GM12878 (cell line): ENCODE data around the gene CACNG4. TPM values are rescaled to one million over a fixed set of nuclear protein-coding genes. Genes with fewer than 3 reads are reported as not detected.
A peak's percentile ranks its signal among the peaks of the same experiment; 100 is the strongest.

Experiments
- ATAC-seq: fragments of 200-7000 bp; cut with Tn5 transposase; 3 replicates; pipeline ENCODE4 v1.9.1; 2020; ENCODE audit warnings: mild to moderate bottlenecking, moderate library complexity
- BruUV-seq: library from RNA; stranded (reverse); fragments of 400-500 nt; replicated peaks from 2 replicates; lab custom pipeline; 2021; lab: Mats Ljungman, UMichigan
- CTCF ChIA-PET: fragments of 300-600 bp; sonication (Branson Sonifier 250); formaldehyde crosslinking; extraction: SDS; loops from one replicate; lab custom pipeline; 2021; ENCODE audit warnings: inconsistent platforms; lab: Yijun Ruan, JAX
- POLR2A ChIA-PET: fragments of 350-600 bp; formaldehyde crosslinking; extraction: SDS; loops from one replicate; lab custom pipeline; 2021; ENCODE audit warnings: inconsistent platforms; lab: Charles Lee
- RAD21 ChIA-PET: fragments of 300-600 bp; sonication (Branson Sonifier 250); formaldehyde crosslinking; loops from one replicate; lab custom pipeline; 2023; ENCODE audit warnings: antibody characterized with exemption; ENCODE audit not compliant: unreplicated experiment; lab: Charles Lee
- SMC1A ChIA-PET: fragments of 300-600 bp; sonication (Branson Sonifier 250); formaldehyde crosslinking; loops from one replicate; lab custom pipeline; 2023; ENCODE audit not compliant: unreplicated experiment, uncharacterized antibody; lab: Charles Lee
- DNase-seq: peaks from one replicate; pipeline ENCODE4 v3.0.0-alpha.2; 2011; ENCODE audit warnings: low read depth, low spot score
- FAIRE-seq: peaks from 3 replicates; lab custom pipeline; 2011; peaks lifted over from hg19 to GRCh38; lab: Jason Lieb, UNC
- H2AFZ ChIP-seq: 2 replicates; pipeline ENCODE4 v1.6.0; 2011; ENCODE audit warnings: low read depth, low read length, control low read depth; ENCODE audit not compliant: control insufficient read depth
- H3K27ac ChIP-seq: 2 replicates; pipeline ENCODE4 v1.5.1; 2011; ENCODE audit warnings: control low read depth; ENCODE audit not compliant: control insufficient read depth, insufficient read depth
- H3K27me3 ChIP-seq, 2 experiments: replicated peaks in 1 of 2; 2 replicates each; pipeline versions ENCODE4 v1.6.0 to v1.6.1; 2011; ENCODE audit warnings: low read length in 1 of 2; ENCODE audit not compliant: control insufficient read depth in 2 of 2, insufficient read depth in 2 of 2
- H3K36me3 ChIP-seq, 2 experiments: 2 replicates each; pipeline ENCODE4 v1.5.1; 2011; ENCODE audit warnings: low read length in 1 of 2; ENCODE audit not compliant: control insufficient read depth in 2 of 2, insufficient read depth in 2 of 2
- H3K4me1 ChIP-seq: 2 replicates; pipeline ENCODE4 v1.6.1; 2011; ENCODE audit warnings: mild to moderate bottlenecking, low read length, moderate library complexity, mixed read lengths; ENCODE audit not compliant: control insufficient read depth, insufficient read depth
- H3K4me2 ChIP-seq: 2 replicates; pipeline ENCODE4 v1.6.0; 2011; ENCODE audit warnings: control low read depth; ENCODE audit not compliant: control insufficient read depth, insufficient read depth
- H3K4me3 ChIP-seq: fragments of 200-600 bp; sonication (generic); 2 replicates; pipeline ENCODE4 v1.5.1; 2016
- H3K79me2 ChIP-seq: 2 replicates; pipeline ENCODE4 v1.6.0; 2011; ENCODE audit warnings: low read length; ENCODE audit not compliant: control insufficient read depth, insufficient read depth
- H3K9ac ChIP-seq: 2 replicates; pipeline ENCODE4 v1.8.0; 2011; ENCODE audit warnings: low read length, control low read depth, mixed read lengths; ENCODE audit not compliant: control insufficient read depth, insufficient read depth
- H3K9me3 ChIP-seq: replicated peaks from 3 replicates; pipeline ENCODE4 v1.5.1; 2011; ENCODE audit warnings: mild to moderate bottlenecking, low read length; ENCODE audit not compliant: control insufficient read depth, insufficient read depth
- H4K20me1 ChIP-seq: 2 replicates; pipeline ENCODE4 v1.6.0; 2011; ENCODE audit not compliant: control insufficient read depth, insufficient read depth
- CTCF ChIP-seq, 3 experiments: IDR thresholded peaks in 2 of 3; conservative IDR thresholded peaks in 1 of 3; 2 replicates each; pipeline ENCODE4 v1.5.1; 2011; ENCODE audit warnings: low read depth in 3 of 3, low read length in 3 of 3, mild to moderate bottlenecking in 3 of 3, control low read depth in 2 of 3, moderate library complexity in 2 of 3, inconsistent platforms in 1 of 3, mixed read lengths in 1 of 3; ENCODE audit not compliant: control insufficient read depth in 2 of 3, insufficient read depth in 1 of 3; ENCODE audit errors: extremely low read depth in 1 of 3
- ETV6 ChIP-seq, 2 experiments: fragments of 450-650 bp in 1 of 2; IDR thresholded peaks in 1 of 2; conservative IDR thresholded peaks in 1 of 2; 2 replicates each; pipeline ENCODE4 v1.6.1; 2014; ENCODE audit warnings: antibody characterized with exemption in 1 of 2, borderline replicate concordance in 1 of 2, low read depth in 1 of 2, mild to moderate bottlenecking in 1 of 2, moderate library complexity in 1 of 2
- SPI1 ChIP-seq: IDR thresholded peaks from 2 replicates; pipeline ENCODE4 v1.6.1; 2011; ENCODE audit warnings: low read depth, mild to moderate bottlenecking, low read length, moderate library complexity, borderline replicate concordance; ENCODE audit not compliant: insufficient read depth
- ZNF207 ChIP-seq: fragments of 450-650 bp; IDR thresholded peaks from 2 replicates; pipeline ENCODE4 v1.6.1; 2014; ENCODE audit warnings: antibody characterized with exemption, mild to moderate bottlenecking, borderline replicate concordance
- ZNF24 ChIP-seq: fragments of 450-650 bp; IDR thresholded peaks from 2 replicates; pipeline ENCODE4 v1.6.1; 2017; ENCODE audit warnings: antibody characterized with exemption, mild to moderate bottlenecking
- WGBS: methylation state at CpG from one replicate; pipeline ENCODE4 v1.1.6; 2016; ENCODE audit warnings: low lambda C conversion rate; ENCODE audit not compliant: insufficient replicate concordance, insufficient coverage; ENCODE audit errors: missing lambda C conversion rate; 5-methylcytosine and 5-hydroxymethylcytosine counted together
- in situ Hi-C: fragments of 300-500 bp; cut with MboI; formaldehyde crosslinking; loops from 9 replicates; pipeline ENCODE4 v1.14.3; 2018; ENCODE audit warnings: mixed read lengths
- intact Hi-C: fragments of 100-400 bp; cut with micrococcal nuclease; formaldehyde crosslinking; loops from one replicate; pipeline ENCODE4 v1.14.2; 2022; ENCODE audit not compliant: unreplicated experiment
- polyA plus RNA-seq, 11 experiments: library from polyadenylated mRNA; depleted of rRNA in 4 of 11; unstranded in 6 of 11; stranded (reverse) in 5 of 11; fragments of >200 nt; fragmentation: Nextera tagmentation in 4 of 11; fragmentation: Illumina TruSeq in 1 of 11; extraction: Ambion mirVana in 4 of 11; extraction: Trizol in 1 of 11; gene quantifications; 1 replicate in 1 of 11; 2 replicates in 10 of 11; pipeline versions ENCODE4 v1.2.1 to v1.2.3, GENCODE V29; 2011 to 2016; ENCODE audit warnings: inconsistent platforms in 2 of 11, missing spikeins in 2 of 11, low read depth in 1 of 11
- total RNA-seq, 4 experiments: library from RNA; depleted of rRNA in 3 of 4; stranded (reverse); fragments of >200 nt in 3 of 4; fragmentation: Illumina TruSeq in 1 of 4; extraction: Trizol in 1 of 4; gene quantifications; 2 replicates each; pipeline versions ENCODE4 v1.2.1 to v1.2.3, GENCODE V29; 2013 to 2021

CACNG4 gene
- total and polyA plus RNA-seq, 10 of the 15 experiments (the other 5 are each of a cell fraction or from before 2014, with no cell fraction given): 0.08 TPM; not detected in 8

- SMC1A ChIA-PET: no interaction called here
These were observed 49.3 kb upstream of the CACNG4 start for GRCh38 chr17:66915204-66915611.

More at GRCh38 chr17:66915204-66915611, 49.3 kb upstream of the CACNG4 start:
- ATAC-seq: peak; percentile 38; the same call in 1 of the 3 replicates
- H3K9me3 ChIP-seq: no peaks in the 10 kb centered on the region
- no peak for FAIRE-seq
- intact Hi-C loops: no loop called here
- RAD21 ChIA-PET: interaction anchor here (1.0 kb wide), 1 partner anchor 243 kb away, joined by 5 read pairs; no protein-coding TSS in a partner anchor
- no peak overlapping the region for H3K4me3 ChIP-seq
- TF ChIP-seq SPI1 (no peak), ZNF24 (no peak), ZNF207 (no peak), CTCF (IDR thresholded peaks at IDR 0.05 in 2 of 3, conservative IDR thresholded peaks at IDR 0.05 in 1 of 3; ENCODE audit: control insufficient read depth in 2 of 3, extremely low read depth in 1 of 3, insufficient read depth in 1 of 3, low read depth in 3 of 3, low read length in 3 of 3) (peak in 2 of 3 experiments; percentile 2 to 30; a peak in 2 of 6 replicates), ETV6 (conservative IDR thresholded peaks at IDR 0.05 in 1 of 2, IDR thresholded peaks at IDR 0.05 in 1 of 2; ENCODE audit: borderline replicate concordance in 1 of 2, low read depth in 1 of 2) (no peak)
- WGBS: 55% methylated on average over 7 of the region's 7 CpGs
- CTCF ChIA-PET: interaction anchor here (0.7 to 1.5 kb wide), 4 partner anchors 10 to 243 kb away, joined by 3 to 4 read pairs (median 3); no protein-coding TSS in a partner anchor
- no peaks in the 10 kb centered on the region for H3K36me3 ChIP-seq
- no peak overlapping the region for H2AFZ ChIP-seq
- POLR2A ChIA-PET: no interaction called here
- no peak overlapping the region for H3K4me2 ChIP-seq
- H4K20me1 ChIP-seq: no peaks in the 10 kb centered on the region
- no peak overlapping the region for H3K9ac ChIP-seq
- H3K27me3 ChIP-seq: no peaks in the 10 kb centered on the region; a peak in 2 of 4 replicates
- in situ Hi-C loops: no loop called here
- H3K4me1 ChIP-seq: no peaks in the 10 kb centered on the region
- no TSS peak for BruUV-seq
- H3K27ac ChIP-seq: no peak overlapping the region
- no peak for DNase-seq
- no peaks in the 10 kb centered on the region for H3K79me2 ChIP-seq
